Ovary (tissue), 9 donors: ENCODE measurements around the gene KLRC2. TPM values are rescaled to one million over a fixed set of nuclear protein-coding genes. Genes with fewer than 3 reads are reported as not detected.
"Not testable (repeated sequence)": the region's sequence is repeated elsewhere in the genome, so short reads cannot be mapped to it uniquely, and the experiment has no call there.

Experiments
- DNase-seq, 5 donors: peaks; one replicate each; pipeline ENCODE4 v3.0.0-alpha.2; 2019 to 2020
- H3K27ac ChIP-seq, 2 donors: fragments of 200-600 bp; one replicate each; pipeline versions ENCODE4 v1.5.1 to v1.8.0; 2019 to 2022
- H3K27me3 ChIP-seq: fragments of 200-600 bp; one replicate; pipeline ENCODE4 v1.8.0; 2022
- H3K36me3 ChIP-seq: fragments of 200-600 bp; sonication (generic); one replicate; pipeline ENCODE4 v1.5.1; 2019
- H3K4me1 ChIP-seq: one replicate; pipeline ENCODE4 v1.8.1; 2013; ENCODE audit warnings: mild to moderate bottlenecking, moderate library complexity; ENCODE audit not compliant: insufficient read depth
- H3K4me3 ChIP-seq: fragments of 200-600 bp; sonication (generic); one replicate; pipeline ENCODE4 v1.5.1; 2017
- H3K9me3 ChIP-seq, 2 donors: fragments of 200-600 bp in 1 of 2; sonication (generic) in 1 of 2; one replicate each; pipeline versions ENCODE4 v1.5.1 to v1.8.1; 2013 to 2019; ENCODE audit warnings: mild to moderate bottlenecking in 1 of 2, moderate library complexity in 1 of 2
- EP300 ChIP-seq: sonication (generic); formaldehyde crosslinking; IDR thresholded peaks from one replicate; pipeline ENCODE4 v1.6.1; 2017; ENCODE audit warnings: antibody characterized with exemption
- POLR2A ChIP-seq: fragments of 450-650 bp; IDR thresholded peaks from one replicate; pipeline ENCODE4 v1.6.1; 2017; ENCODE audit warnings: antibody characterized with exemption, mild to moderate bottlenecking, moderate library complexity
- WGBS, 3 donors: extraction: QIAGEN DNeasy Blood & Tissue Kit in 1 of 3; methylation state at CpG; one replicate each; pipeline versions ENCODE4 v1.1.5 to v1.1.7; 2013 to 2017; 5-methylcytosine and 5-hydroxymethylcytosine counted together
- intact Hi-C, 4 donors: fragments of 100-400 bp; cut with DNase I; formaldehyde crosslinking; loops; one replicate each; pipeline versions ENCODE4 v1.11.0 to v1.15.1; 2022 to 2023
- polyA plus RNA-seq, 2 donors: library from polyadenylated mRNA; stranded (reverse); fragments of 200-250 nt in 1 of 2; fragments of 350-450 nt in 1 of 2; fragmentation: Illumina TruSeq in 1 of 2; extraction: RNeasy Lipid Tissue Mini Kit (QIAGEN cat#74804) in 1 of 2; gene quantifications; one replicate each; pipeline ENCODE4 v1.2.3, GENCODE V29; 2013 to 2014
- total RNA-seq, 7 donors: library from RNA; depleted of rRNA in 2 of 7; stranded (reverse); fragments of >200 nt in 2 of 7; fragmentation: NEBNext Ultra II Directional in 3 of 7; extraction: Animal tissue kit (Norgen Biotek cat#: 25700) in 3 of 7; gene quantifications; one replicate each; pipeline versions ENCODE4 v1.1.0 to v1.2.4, GENCODE V29; 2016 to 2023
- TF ChIP-seq, protein P1 (sequence below), 3 donors: fragments of 450-650 bp in 2 of 3; fragments of 200-600 bp in 1 of 3; IDR thresholded peaks; one replicate each; pipeline versions ENCODE4 v1.5.1 to v1.8.0; 2016 to 2022; ENCODE audit warnings: antibody characterized with exemption in 3 of 3, mild to moderate bottlenecking in 1 of 3
- donor health status: DM: no; HTN: no; CAD: no; lungs with moderate emphysema.
- donor health status: DM: no; HTN: no; CAD: no.
- donor health status: Bipolar disorder and iron deficiency.
- donor health status: DM: yes; HTN: yes; CAD: no.
- donor health status: DM: no; HTN: no; CAD: no.
- donor health status: DM: yes; HTN: yes; CAD: no.

The KLRC2 gene
- total and polyA plus RNA-seq, 9 donors: 0.15 to 2.6 (median 0.55) TPM; not detected in 2

GRCh38 chr12:10430623-10431022 is 5.2 kb downstream of the KLRC2 start:
- H3K9me3 ChIP-seq, H3K36me3 ChIP-seq, H3K4me3 ChIP-seq, H3K27me3 ChIP-seq, H3K27ac ChIP-seq, H3K4me1 ChIP-seq, DNase-seq, intact Hi-C loops: not testable (repeated sequence)
- 91 to 94% (median 93%) methylated on average over 4 of the region's 4 CpGs for WGBS, 3 donors

- H3K27me3 ChIP-seq, H3K4me1 ChIP-seq, intact Hi-C loops, H3K27ac ChIP-seq, H3K36me3 ChIP-seq, H3K4me3 ChIP-seq, H3K9me3 ChIP-seq, DNase-seq: not testable (repeated sequence)
- 88 to 93% (median 89%) methylated on average over 8 of the region's 8 CpGs for WGBS, 3 donors
Measured at GRCh38 chr12:10425938-10426337, 9.9 kb downstream of the KLRC2 start.

DNA sequence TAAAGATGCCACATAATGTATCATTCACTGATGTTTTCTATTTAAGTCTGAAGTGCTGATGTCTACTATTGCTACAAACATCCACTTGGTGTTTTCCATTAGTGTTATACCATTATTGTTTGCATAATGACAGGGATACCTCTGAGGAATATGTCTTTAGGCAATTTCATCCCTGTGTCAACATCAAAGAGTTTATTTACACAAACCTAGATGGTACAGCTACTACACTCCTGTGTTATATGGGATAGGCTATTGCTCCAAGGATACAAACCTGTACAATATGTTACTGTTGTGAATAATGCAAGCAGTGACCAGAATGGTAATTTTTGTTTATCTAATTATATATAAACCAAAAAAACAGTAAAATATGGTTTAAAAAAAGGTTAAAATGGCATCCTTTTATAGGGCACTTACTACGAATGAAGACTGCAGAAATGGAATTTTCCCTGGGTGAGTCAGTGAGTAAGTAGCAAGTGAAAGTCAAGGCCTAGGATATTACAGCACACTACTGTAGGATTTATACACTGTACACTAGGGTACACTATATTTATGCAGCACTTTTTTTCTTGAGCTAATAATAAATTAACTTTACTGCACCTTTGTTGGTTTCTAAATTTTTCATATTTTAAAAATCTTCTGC is 11.4 kb downstream of the KLRC2 start:
- DNase-seq, H3K4me3 ChIP-seq, intact Hi-C loops, H3K4me1 ChIP-seq, H3K27ac ChIP-seq, H3K36me3 ChIP-seq, H3K9me3 ChIP-seq, H3K27me3 ChIP-seq: not testable (repeated sequence)
- WGBS, 3 donors: 71 to 72% methylated on average over 1 of the region's 1 CpG; no CpG with 5 or more reads in 1 of the 3 donors

DNA sequence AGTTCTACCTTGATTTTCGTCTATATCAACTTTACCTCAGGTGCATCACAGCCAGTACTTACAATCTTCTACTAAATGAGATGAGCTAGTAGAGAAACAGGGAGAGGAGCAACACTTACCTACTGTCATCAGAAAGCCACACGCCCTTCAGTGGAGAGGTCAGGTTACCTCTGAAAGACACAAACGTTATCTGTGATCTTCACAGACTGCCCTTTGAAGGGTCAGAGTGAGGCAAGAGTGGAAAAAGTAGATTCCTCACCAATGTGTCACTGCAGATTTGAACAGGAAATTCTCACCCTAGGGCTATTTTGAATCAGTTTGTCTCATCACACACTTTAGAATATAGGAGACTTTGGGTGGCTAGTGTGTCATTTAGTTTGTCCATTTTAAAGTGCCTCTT is 13.7 kb downstream of the KLRC2 start:
- H3K4me3 ChIP-seq, intact Hi-C loops: not testable (repeated sequence)

GRCh38 chr12:10420334-10420733 is 15.5 kb downstream of the KLRC2 start, which contains the start of gene KLRC3:
TSS of gene KLRC3 (minus strand) at chr12:10420595. CDS start at chr12:10420550, 45 bp downstream.
- H3K27me3 ChIP-seq, H3K9me3 ChIP-seq, DNase-seq, H3K4me1 ChIP-seq, H3K27ac ChIP-seq, H3K36me3 ChIP-seq, H3K4me3 ChIP-seq, intact Hi-C loops: not testable (repeated sequence)
- WGBS, 3 donors: 5 to 32% (median 30%) methylated on average over 1 of the region's 1 CpG

More for the DNA sequence above, 13.7 kb downstream of the KLRC2 start:
- not testable (repeated sequence) for H3K27me3 ChIP-seq, H3K4me1 ChIP-seq, H3K36me3 ChIP-seq, DNase-seq, H3K27ac ChIP-seq, H3K9me3 ChIP-seq
- WGBS, 3 donors: 49 to 84% (median 76%) methylated on average over 2 to 3 of the region's 3 CpGs

GRCh38 chr12:10409392-10409791 is 26.4 kb downstream of the KLRC2 start, which contains the start of gene KLRC4:
TSS of gene KLRC4 (minus strand) at chr12:10409757. CDS start at chr12:10409575, 182 bp downstream.
- no peak for DNase-seq
- intact Hi-C loops: no loop called here
- TF ChIP-seq EP300: no peak
- TF ChIP-seq, protein P1, sequence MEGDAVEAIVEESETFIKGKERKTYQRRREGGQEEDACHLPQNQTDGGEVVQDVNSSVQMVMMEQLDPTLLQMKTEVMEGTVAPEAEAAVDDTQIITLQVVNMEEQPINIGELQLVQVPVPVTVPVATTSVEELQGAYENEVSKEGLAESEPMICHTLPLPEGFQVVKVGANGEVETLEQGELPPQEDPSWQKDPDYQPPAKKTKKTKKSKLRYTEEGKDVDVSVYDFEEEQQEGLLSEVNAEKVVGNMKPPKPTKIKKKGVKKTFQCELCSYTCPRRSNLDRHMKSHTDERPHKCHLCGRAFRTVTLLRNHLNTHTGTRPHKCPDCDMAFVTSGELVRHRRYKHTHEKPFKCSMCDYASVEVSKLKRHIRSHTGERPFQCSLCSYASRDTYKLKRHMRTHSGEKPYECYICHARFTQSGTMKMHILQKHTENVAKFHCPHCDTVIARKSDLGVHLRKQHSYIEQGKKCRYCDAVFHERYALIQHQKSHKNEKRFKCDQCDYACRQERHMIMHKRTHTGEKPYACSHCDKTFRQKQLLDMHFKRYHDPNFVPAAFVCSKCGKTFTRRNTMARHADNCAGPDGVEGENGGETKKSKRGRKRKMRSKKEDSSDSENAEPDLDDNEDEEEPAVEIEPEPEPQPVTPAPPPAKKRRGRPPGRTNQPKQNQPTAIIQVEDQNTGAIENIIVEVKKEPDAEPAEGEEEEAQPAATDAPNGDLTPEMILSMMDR (IDR thresholded peaks at IDR 0.05): no peak
- TF ChIP-seq POLR2A: no peak
- 0 to 26% (median 16%) methylated on average over 1 of the region's 1 CpG for WGBS, 3 donors
- Histone ChIP-seq H3K27ac (no peak within 1 kb of the TSS), H3K27me3 (no peaks in the 10 kb centered on the region), H3K9me3 (no peaks in the 10 kb centered on the region), H3K36me3 (no peaks in the 10 kb centered on the region), H3K4me1 (no peaks in the 10 kb centered on the region), H3K4me3 (no peak within 1 kb of the TSS)

DNA sequence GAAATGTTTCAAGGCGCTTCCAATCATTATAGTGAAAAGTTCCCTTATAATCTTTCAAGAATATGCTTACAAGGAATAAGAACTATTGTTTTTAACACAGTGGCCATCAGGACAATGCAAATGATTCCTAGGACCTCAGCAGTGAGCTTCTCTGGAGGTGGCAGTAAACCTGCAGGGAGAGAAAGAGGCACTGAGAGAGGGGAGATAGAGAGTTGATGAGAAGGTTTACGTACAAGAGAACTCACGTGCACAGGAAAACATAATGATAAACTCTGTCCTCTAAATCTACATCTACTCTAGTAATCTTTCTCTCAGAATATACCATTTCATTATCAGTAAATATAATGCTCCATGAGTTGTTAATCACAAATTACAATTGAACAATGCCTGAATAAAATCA is 27.0 kb downstream of the KLRC2 start:
- H3K27ac ChIP-seq: no peak overlapping the region
- DNase-seq: no peak
- H3K4me3 ChIP-seq: no peak overlapping the region
- H3K36me3 ChIP-seq: no peaks in the 10 kb centered on the region
- 63 to 72% (median 68%) methylated on average over 3 of the region's 3 CpGs for WGBS, 3 donors
- no peaks in the 10 kb centered on the region for H3K4me1 ChIP-seq
- no peaks in the 10 kb centered on the region for H3K27me3 ChIP-seq
- no peaks in the 10 kb centered on the region for H3K9me3 ChIP-seq
- intact Hi-C loops: no loop called here
- no peak for TF ChIP-seq POLR2A
- no peak for TF ChIP-seq EP300
- TF ChIP-seq, protein P1 (IDR thresholded peaks at IDR 0.05): no peak
